Measurements from ENCODE around the gene KNCN. TPM values are rescaled to one million over a fixed set of nuclear protein-coding genes. Genes with fewer than 3 reads are reported as not detected.

The KNCN gene
- total RNA-seq, 1 donor from 2014 or later = not detected

GRCh38 chr1:46557403-46557802 is 6.0 kb upstream of the KNCN start:
- no peaks in the 10 kb centered on the region for H3K4me1 Mint-ChIP-seq
- no peaks in the 10 kb centered on the region for H3K36me3 Mint-ChIP-seq
- no peak for DNase-seq (ENCODE audit: low spot score in 2 of 2, unreplicated experiment in 2 of 2)
- H3K27ac Mint-ChIP-seq = no peak overlapping the region
- H3K4me3 Mint-ChIP-seq = no peak overlapping the region
- H3K9me3 Mint-ChIP-seq = no peaks in the 10 kb centered on the region
- TF ChIP-seq, protein P1, sequence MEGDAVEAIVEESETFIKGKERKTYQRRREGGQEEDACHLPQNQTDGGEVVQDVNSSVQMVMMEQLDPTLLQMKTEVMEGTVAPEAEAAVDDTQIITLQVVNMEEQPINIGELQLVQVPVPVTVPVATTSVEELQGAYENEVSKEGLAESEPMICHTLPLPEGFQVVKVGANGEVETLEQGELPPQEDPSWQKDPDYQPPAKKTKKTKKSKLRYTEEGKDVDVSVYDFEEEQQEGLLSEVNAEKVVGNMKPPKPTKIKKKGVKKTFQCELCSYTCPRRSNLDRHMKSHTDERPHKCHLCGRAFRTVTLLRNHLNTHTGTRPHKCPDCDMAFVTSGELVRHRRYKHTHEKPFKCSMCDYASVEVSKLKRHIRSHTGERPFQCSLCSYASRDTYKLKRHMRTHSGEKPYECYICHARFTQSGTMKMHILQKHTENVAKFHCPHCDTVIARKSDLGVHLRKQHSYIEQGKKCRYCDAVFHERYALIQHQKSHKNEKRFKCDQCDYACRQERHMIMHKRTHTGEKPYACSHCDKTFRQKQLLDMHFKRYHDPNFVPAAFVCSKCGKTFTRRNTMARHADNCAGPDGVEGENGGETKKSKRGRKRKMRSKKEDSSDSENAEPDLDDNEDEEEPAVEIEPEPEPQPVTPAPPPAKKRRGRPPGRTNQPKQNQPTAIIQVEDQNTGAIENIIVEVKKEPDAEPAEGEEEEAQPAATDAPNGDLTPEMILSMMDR (IDR thresholded peaks at IDR 0.05; ENCODE audit: unreplicated experiment) = no peak
- H3K27me3 Mint-ChIP-seq (ENCODE audit: low read depth) = peaks cover 12% of the 10 kb centered on the region

DNA sequence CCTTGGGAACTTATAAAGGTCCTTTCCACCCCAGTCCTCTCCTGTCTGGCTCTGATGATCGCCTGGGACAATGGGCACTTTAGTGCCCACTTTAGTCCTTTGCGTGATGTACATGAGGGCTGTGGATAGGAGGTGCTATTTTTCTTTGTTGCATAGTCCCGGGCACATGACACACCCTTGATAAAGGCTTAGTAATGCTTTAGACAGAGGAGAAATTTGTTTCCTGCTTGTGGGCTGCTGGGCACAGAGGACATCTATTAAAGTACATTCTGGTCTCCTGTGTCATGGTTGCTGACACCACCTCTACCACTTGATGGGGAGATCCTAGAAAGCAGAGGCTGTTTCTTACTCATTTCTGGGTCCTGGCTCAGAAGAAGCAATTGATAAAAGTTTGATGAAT is 5.4 kb upstream of the KNCN start:
- no peaks in the 10 kb centered on the region for H3K36me3 Mint-ChIP-seq
- H3K9me3 Mint-ChIP-seq = no peaks in the 10 kb centered on the region
- DNase-seq (ENCODE audit: low spot score in 2 of 2, unreplicated experiment in 2 of 2) = no peak
- no peaks in the 10 kb centered on the region for H3K4me1 Mint-ChIP-seq
- H3K4me3 Mint-ChIP-seq = no peak overlapping the region
- TF ChIP-seq, protein P1 (IDR thresholded peaks at IDR 0.05; ENCODE audit: unreplicated experiment) = no peak
- H3K27me3 Mint-ChIP-seq (ENCODE audit: low read depth) = peaks cover 17% of the 10 kb centered on the region
- no peak overlapping the region for H3K27ac Mint-ChIP-seq

- H3K27me3 Mint-ChIP-seq (ENCODE audit: low read depth) = peaks cover 24% of the 10 kb centered on the region
- no peak overlapping the region for H3K4me3 Mint-ChIP-seq
- DNase-seq (ENCODE audit: low spot score in 2 of 2, unreplicated experiment in 2 of 2) = no peak
- H3K27ac Mint-ChIP-seq = no peak overlapping the region
- no peaks in the 10 kb centered on the region for H3K4me1 Mint-ChIP-seq
- H3K9me3 Mint-ChIP-seq = no peaks in the 10 kb centered on the region
- H3K36me3 Mint-ChIP-seq = no peaks in the 10 kb centered on the region
- TF ChIP-seq, protein P1 (IDR thresholded peaks at IDR 0.05; ENCODE audit: unreplicated experiment) = no peak
Observed at GRCh38 chr1:46555826-46556619, 4.6 kb upstream of the KNCN start.

GRCh38 chr1:46554597-46555381 is 3.3 kb upstream of the KNCN start:
- no peak for DNase-seq (ENCODE audit: low spot score in 2 of 2, unreplicated experiment in 2 of 2)
- TF ChIP-seq, protein P1 (IDR thresholded peaks at IDR 0.05; ENCODE audit: unreplicated experiment) = no peak

DNA sequence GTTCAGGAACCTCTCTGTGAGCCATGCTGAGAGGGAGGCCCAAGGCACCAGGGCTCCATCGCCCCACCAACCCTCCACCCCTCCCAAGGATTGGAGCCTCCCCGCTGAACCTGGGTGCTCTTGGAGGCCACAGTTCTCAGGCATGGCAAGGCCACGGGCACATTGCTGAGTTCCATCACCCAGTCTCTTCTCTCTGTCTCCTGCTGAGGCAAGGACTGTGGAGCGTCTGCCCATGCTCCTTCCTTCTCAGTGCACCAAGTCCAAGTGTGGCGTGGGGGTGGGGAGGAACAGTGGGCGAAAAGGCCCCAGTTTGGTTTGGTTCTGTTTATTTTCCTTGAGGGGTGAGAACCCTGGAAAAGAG is 2.8 kb upstream of the KNCN start:
- H3K9me3 Mint-ChIP-seq = no peaks in the 10 kb centered on the region
- TF ChIP-seq, protein P1 (IDR thresholded peaks at IDR 0.05; ENCODE audit: unreplicated experiment) = no peak
- no peak overlapping the region for H3K27ac Mint-ChIP-seq
- peaks cover 39% of the 10 kb centered on the region for H3K27me3 Mint-ChIP-seq (ENCODE audit: low read depth)
- no peaks in the 10 kb centered on the region for H3K36me3 Mint-ChIP-seq
- no peak for DNase-seq (ENCODE audit: low spot score in 2 of 2, unreplicated experiment in 2 of 2)
- H3K4me3 Mint-ChIP-seq = no peak overlapping the region
- no peaks in the 10 kb centered on the region for H3K4me1 Mint-ChIP-seq

More at GRCh38 chr1:46554597-46555381, 3.3 kb upstream of the KNCN start:
- Mint-ChIP-seq H3K27ac (no peak overlapping the region), H3K27me3 (ENCODE audit: low read depth) (peaks cover 33% of the 10 kb centered on the region), H3K9me3 (no peaks in the 10 kb centered on the region), H3K4me3 (no peak overlapping the region), H3K4me1 (no peaks in the 10 kb centered on the region), H3K36me3 (no peaks in the 10 kb centered on the region)
